Activated CD8-positive, alpha-beta memory T cell treated with anti-CD3 and anti-CD28 coated beads for 36 hours (primary cell): Measurements from ENCODE around the gene PPIL3. TPM values are rescaled to one million over a fixed set of nuclear protein-coding genes. Genes with fewer than 3 reads are reported as not detected.
"Not testable (repeated sequence)": the region's sequence is repeated elsewhere in the genome, so short reads cannot be mapped to it uniquely, and the experiment has no call there.

Experiments used
- CTCF ChIA-PET: fragments of 350-600 bp; sonication (Branson Sonifier 250); formaldehyde crosslinking; loops from one replicate; lab custom pipeline; 2021; ENCODE audit warnings: antibody characterized with exemption; lab: Charles Lee
- POLR2A ChIA-PET: fragments of 350-600 bp; sonication (Branson Sonifier 250); formaldehyde crosslinking; loops from one replicate; lab custom pipeline; 2021; ENCODE audit warnings: antibody characterized with exemption; lab: Charles Lee
- total RNA-seq, 2 experiments: library from RNA; stranded (reverse); gene quantifications; one replicate each; pipeline ENCODE4 v1.2.3, GENCODE V29; 2021

The PPIL3 gene
- total RNA-seq: 10 to 100 TPM; 38.3 to 41.7 TPM

DNA sequence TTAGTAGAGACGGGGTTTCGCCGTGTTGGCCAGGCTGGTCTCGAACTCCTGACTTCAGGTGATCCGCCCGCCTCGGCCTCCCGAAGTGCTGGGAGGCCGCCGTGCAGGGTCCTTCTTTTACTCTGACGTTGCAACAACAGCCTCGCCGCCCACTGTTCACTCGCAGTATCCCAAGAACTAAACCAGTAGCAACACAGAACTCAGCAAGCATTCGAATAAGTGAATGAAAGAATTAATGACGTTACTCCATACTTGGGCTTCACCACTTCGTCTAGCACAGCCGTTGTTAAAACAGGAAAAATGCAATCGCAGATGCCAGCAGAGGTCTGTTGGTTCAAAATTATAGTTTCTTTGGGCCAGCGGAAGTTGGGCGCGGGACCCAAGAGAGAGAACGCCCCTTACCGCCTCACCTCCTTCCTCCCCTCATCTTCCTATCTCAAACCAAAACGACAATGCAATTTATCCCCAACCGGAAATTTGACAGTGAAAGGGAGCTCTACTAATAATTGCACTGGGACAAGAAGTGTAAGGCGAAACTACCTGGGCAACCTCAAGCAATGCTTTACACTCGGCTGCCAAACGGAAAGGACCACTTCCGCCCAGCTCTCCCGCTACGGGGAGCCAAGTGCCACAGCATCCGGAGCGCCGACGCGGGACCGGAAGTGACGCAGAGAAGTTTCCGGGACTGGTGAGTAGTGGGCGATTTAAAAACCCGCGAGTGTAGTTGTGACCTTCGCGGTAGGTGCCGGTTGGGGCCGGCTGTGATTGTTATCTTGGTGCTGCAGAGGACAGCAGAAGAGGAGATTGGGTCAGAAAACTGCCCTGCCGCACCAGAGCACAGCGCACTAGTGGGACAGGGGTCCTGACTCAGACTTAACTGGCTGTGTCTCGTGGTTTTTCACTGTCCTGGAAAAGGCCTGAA lies at the start of gene PPIL3, which contains the start of gene NIF3L1:
Gene PPIL3 (minus strand): TSS at position 374 of the 922 bp plus-strand sequence. CDS start 1,462 bp downstream, outside the sequence.
Gene NIF3L1 (plus strand): TSS at position 668 of the 922 bp plus-strand sequence. CDS start 2,573 bp downstream, outside the sequence.
- CTCF ChIA-PET: interaction anchor here (0.6 to 1.8 kb wide), 4 partner anchors 25 to 185 kb away, joined by 3 to 10 read pairs (median 3); partner anchors contain the start of gene CLK1
- POLR2A ChIA-PET: interaction anchor here (0.6 to 2.0 kb wide), 9 partner anchors 11 to 344 kb away, joined by 3 to 36 read pairs (median 3); partner anchors contain the start of gene CLK1

DNA sequence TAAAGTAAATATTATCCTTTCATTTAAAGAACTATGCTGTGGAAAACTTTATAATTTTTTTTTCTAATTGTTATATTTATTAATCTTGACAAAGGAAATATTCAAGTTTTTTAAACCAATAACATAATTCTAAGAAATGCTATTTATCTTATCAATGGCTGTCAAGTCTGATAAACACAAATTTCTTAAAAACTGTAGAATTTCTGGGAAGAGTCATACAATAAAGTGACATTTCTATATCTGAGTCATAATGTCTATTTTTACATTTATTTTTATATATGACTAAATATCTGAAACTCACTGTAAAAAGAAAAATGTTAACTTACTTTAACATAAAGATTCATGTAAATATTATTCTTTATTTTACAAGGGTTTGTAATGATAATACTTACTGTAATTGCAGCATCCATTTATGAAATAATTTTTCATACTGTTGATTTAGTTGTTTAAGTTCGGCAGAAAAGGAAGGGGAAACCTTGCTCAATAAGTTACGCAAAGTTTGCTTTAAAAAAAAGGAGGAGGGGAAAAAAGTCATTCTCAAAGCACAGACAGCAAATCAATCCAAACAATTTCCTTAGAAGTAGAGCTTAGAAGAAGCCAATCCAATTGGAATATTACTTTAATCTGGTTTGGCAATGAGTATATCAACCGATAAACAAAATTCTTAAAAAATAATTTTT lies 42.2 kb upstream of the PPIL3 start:
- CTCF ChIA-PET: no interaction called here
- POLR2A ChIA-PET: no interaction called here

DNA sequence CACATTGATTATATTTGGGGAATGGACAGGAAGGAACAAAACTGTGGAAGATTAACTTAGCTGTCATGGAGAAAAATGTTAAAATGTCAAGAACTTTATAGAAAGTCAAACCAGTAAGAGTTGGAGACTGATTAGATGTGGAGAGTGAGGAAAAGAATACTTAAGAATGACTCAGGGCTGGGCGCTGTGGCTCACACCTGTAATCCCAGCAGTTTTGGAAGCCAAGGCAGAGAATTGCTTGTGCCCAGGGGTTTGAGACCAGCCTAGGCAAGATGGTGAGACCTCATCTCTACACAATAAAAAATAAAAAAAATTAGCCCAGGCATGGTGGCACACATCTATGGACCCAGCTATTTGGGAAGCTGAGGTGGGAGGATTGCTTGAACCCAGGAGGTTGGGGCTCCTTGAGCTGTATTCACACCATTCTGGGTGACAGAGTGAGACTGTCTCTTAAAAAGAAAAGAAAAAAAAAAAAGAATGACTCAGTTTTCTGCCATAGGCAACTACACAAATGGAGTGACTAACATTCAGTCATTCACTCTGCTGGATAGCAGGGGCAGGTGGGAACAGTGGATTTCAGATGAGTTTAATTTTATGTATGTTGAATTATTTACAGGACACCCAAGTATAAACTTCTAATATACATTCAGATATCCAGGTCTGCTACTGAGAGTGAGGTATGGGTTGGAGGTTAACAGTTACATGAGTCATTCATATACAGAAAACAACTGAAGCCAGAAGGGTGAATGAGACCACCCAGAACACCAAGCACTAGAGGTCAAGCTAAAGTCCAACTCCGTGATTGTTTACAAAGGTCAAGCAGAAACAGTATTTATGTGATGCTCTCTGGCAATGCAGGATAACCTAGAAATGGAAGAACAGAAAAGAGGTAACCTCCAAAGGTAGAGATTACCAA lies 40.7 kb upstream of the PPIL3 start:
- ChIA-PET CTCF (interaction anchor here (0.8 to 1.0 kb wide), 2 partner anchors 26 to 136 kb away, joined by 4 to 5 read pairs; no protein-coding TSS in a partner anchor), POLR2A (interaction anchor here (0.7 kb wide), 1 partner anchor 194 kb away, joined by 3 read pairs; no protein-coding TSS in a partner anchor)

DNA sequence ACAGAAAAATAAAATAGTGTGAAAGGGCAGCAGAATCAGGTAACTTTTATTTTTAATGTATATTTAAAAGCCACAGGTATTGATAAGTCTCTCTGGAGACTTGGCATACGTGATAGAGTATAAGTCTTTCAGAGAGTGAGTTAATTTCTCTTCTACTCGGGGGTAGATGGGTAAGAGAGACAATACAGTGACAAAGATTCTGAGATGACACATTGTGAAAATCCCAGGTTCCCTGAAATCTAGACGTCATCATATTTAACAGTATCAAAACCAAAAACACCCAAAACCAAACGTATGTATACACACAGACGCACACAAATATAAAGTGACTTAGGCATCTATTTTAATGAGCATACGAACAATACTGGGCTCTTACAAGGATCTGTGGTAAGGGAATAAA lies 33.6 kb upstream of the PPIL3 start:
- POLR2A ChIA-PET: no interaction called here
- CTCF ChIA-PET: no interaction called here

DNA sequence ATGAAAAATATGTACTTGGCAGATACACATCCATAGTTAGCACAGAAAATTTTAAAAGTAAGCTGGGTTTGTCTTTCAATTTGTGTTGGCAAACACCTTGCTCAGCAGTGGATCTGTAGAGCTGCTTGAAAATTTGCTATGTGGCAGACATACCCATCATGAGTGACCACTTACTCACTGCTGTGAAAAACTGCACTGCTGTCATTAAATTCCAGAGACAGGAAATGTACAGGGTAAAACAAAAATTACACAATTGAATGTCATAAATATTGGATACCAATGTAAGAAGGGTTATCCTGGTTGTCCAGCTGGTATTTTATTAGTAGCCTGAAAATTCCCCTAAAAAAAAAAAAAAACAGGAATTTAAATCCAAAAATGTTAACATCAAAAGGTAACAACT lies 24.8 kb upstream of the PPIL3 start:
- ChIA-PET CTCF (no interaction called here), POLR2A (no interaction called here)

DNA sequence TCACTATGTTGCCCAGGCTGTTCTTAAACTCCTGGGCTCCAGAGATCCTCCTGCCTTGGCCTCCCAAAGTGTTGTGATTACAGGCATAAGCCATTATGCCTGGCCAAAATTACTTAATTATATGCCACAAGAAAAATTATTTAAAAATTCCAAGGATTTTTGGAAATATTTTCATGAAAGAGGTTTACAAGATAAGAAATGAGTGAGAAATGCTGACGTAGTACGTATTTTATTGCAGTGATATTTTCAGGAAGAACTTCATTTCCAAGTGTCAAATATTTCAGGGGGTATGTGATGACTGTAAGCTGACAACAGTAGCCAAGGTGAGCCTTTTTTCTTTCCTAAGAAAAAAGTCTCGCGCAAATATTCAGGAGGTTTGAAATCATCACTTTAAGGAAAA lies 21.1 kb upstream of the PPIL3 start:
- CTCF ChIA-PET: interaction anchor here (0.6 to 0.7 kb wide), 2 partner anchors 44 to 283 kb away, joined by 4 to 7 read pairs; no protein-coding TSS in a partner anchor
- POLR2A ChIA-PET: no interaction called here

DNA sequence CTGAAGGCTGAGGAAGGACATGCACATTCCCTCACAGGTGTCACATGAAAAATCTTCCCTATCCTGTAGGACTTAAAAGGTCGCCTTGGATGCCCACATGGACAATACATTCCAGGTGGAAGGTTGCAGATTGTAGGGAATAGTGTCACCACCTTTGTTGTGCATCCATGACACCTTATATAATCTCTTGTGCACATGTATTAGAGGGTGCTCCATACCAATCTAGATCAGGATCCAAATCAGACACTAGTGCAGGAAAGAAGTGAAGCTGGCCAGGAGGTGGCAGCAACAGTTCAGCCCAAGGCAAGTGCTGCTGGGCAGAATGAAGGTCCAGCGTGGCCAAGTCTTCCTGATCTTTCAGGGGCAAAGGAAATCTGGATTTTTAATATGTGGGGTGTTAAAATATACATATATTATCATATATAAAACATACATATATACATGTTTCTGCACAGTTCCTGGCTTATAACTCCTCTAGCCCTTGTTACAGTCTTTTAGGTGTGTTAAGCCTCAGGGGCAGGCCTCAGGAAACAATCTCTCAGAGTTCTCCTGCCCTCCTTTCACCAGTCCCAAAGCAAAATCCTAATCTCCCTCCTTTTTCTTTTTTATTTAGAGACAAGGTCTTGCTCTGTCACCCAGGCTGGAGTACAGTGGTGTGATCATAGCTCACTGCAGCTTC lies 16.9 kb upstream of the PPIL3 start:
- POLR2A ChIA-PET: interaction anchor here (0.6 to 1.2 kb wide), 6 partner anchors 14 to 244 kb away, joined by 3 to 6 read pairs (median 4); no protein-coding TSS in a partner anchor
- CTCF ChIA-PET: interaction anchor here (0.6 to 1.7 kb wide), 9 partner anchors 14 to 327 kb away, joined by 3 to 7 read pairs (median 3); no protein-coding TSS in a partner anchor

DNA sequence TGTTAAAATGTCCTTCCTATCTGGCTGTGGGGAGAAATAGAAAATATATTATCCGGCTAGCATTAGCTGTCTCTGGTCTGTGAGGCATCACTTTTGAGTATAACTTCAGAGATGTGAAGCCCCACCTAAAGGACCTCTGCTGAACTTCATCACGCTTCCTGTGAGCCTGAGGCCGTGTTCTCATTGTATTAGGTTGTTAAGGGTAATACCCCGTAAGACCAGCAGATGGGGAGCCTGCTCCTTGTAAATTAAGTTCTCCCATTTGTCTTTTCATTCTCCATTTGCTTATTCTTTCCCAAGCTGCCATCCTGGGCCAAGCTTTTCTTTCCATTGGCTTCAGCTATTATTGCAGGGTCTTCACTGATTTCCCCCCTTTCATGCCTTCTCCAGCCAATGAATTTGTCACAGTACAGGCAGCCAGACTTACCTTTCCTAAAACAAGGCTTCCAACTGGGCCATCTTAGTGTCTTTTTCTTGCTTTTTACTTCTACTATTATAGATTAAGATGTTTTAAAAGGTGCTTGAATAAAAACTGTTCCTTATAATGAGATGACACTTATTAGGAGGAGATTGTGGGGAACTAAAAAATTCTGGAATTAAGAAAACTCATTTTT lies 12.7 kb upstream of the PPIL3 start:
- POLR2A ChIA-PET: interaction anchor here (0.5 to 1.1 kb wide), 2 partner anchors 12 to 53 kb away, joined by 3 read pairs; partner anchors contain the start of gene NIF3L1
- CTCF ChIA-PET: interaction anchor here (0.8 to 1.6 kb wide), 5 partner anchors 168 to 331 kb away, joined by 3 to 6 read pairs (median 4); no protein-coding TSS in a partner anchor

DNA sequence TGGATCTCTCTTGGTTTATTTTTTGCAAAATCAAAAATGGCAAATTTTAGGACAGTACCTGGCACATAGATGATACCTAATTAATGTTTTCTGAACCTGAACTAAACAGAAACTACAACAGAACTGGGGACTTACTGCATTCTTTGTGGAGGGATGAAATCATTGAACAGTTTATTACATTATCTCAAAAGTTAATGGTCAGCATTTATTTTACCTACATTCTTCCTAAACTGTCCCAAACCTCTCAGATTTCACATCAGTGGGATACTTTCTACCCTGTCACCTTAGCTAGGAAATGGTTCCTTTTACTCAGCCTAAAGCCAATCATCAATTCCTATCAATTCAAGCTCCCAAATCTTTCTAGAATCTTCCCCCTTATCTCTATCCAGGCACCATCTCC lies 10.6 kb upstream of the PPIL3 start:
- ChIA-PET CTCF (interaction anchor here (0.6 kb wide), 1 partner anchor 66 kb away, joined by 3 read pairs; no protein-coding TSS in a partner anchor), POLR2A (no interaction called here)

DNA sequence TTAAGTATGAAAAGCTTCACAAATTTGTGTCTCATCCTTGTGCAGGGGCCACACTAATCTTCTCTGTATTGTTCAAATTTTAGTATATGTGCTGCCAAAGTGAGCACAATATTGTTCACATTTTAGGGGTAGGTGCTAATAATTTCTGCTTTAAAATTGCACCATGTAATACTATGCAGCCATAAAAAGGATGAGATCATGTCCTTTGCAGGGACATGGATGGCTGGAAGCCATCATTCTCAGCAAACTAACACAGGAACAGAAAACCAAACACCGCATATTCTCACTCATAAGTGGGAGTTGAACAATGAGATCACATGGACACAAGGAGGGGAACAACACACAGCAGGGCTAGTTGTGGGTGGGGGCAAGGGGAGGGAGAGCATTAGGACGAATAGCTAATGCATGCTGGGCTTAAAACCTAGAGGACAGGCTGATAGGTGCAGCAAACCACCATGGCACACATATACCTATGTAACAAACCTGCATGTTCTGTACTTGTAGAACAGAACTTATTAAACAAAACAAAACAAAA lies 7.1 kb downstream of the PPIL3 start:
- POLR2A ChIA-PET: not testable (repeated sequence)

DNA sequence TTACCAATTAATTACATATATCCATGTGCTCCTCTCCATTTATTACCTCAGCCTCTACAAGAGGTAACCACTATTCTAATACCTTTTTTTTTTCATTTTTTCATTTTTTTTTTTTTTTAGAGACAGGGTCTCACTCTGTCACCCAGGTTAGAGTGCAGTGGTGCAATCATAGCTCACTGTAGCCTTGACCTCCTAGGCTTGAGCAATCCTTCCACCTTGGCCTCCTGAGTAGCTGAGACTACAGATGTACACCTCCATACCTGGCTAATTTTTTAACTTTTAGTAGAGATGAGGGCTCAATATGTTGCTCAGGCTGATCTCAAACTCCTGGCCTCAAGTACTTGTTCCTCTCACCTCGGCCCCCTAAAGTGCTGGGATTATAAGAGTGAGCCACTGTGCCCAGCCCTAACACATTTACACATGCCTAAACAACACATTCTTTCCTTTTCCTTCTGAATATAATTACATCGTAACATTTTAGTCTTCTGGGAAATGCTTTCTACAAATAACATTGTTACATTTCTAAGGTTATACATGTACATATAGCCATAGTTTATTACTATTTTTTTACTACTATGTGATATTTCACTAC lies 10.5 kb downstream of the PPIL3 start:
- CTCF ChIA-PET: no interaction called here
- POLR2A ChIA-PET: interaction anchor here (0.6 kb wide), 1 partner anchor 11 kb away, joined by 8 read pairs; the partner anchor contains the start of gene NIF3L1

More for the DNA sequence above, 7.1 kb downstream of the PPIL3 start:
- CTCF ChIA-PET: not testable (repeated sequence)

DNA sequence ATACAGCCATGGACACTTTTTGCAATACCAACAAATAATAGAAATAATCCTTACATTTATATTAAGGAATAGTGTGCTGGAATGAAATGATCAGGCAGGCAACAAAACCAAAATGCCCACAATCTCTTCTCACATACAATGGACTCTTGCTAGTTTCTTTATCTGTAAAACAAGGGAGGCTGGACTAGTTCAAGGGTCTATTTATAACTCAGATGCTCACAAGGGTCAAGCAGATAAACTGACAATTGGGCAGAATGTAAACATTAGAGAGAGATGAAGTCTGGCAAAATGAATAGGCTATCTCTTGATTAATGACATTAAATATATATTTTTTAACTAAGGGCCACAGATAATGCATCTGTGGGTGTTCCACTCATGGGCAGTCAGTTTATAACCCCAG lies 11.4 kb downstream of the PPIL3 start:
- ChIA-PET POLR2A (interaction anchor here (0.5 kb wide), 1 partner anchor 562 kb away, joined by 5 read pairs; no protein-coding TSS in a partner anchor), CTCF (no interaction called here)

DNA sequence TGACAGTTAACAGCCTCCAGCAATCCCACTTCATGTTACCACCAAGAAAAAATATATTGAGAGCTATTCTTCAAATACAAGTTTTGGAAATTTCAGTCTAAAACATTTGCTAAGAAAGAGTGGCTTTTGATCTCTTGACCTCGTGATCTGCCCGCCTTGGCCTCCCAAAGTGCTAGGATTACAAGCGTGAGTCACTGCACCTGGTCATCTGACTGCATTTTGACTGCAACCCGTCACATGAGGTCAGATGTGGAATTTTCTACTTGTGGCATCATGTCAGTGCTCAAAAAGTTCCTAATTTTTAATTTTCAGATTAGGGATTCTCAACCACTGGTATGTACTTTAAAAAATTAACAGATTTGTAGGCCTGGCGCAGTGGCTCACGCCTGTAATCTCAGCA lies 15.3 kb downstream of the PPIL3 start:
- ChIA-PET CTCF (no interaction called here), POLR2A (no interaction called here)

DNA sequence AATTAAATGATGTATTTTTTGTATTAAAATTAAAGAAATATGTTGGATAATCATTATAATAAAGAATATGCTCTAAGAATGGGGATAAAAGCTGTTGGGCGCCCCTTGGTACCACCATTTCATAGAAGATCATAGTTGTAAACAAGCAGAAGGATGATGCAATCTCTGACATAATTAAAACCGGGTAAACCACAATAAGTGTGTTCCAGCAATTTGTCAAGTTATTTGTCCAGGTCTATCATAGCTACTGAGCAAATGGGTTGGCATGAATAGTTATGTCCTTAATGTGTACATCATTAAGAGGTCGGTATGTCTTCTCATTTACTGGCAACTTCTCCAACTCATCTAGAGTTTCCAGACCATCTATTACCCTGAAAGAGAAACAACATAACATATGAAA lies 17.7 kb downstream of the PPIL3 start:
- POLR2A ChIA-PET: no interaction called here
- CTCF ChIA-PET: no interaction called here

DNA sequence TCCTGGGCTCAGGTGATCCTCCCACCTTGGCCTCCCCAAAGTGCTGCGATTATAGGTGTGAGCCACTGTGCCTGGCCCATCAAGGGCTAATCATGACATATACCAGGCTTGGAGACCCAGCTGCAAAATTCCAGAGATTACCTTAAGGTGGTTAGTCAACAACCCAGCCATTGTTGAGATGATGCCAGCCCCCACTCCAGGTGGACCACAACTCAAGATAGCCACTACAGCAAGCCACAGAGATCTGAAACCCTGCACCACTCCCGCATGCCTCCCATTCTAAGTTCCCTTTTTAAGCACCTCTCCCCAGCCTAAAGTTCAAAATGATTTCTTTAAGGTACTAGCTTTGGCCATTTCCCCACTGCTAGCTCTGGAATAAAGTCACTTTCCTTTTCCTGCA lies 19.9 kb downstream of the PPIL3 start:
- POLR2A ChIA-PET: interaction anchor here (1.0 kb wide), 1 partner anchor 11 kb away, joined by 5 read pairs; no protein-coding TSS in a partner anchor
- CTCF ChIA-PET: interaction anchor here (0.7 to 1.6 kb wide), 2 partner anchors 11 to 163 kb away, joined by 4 read pairs; no protein-coding TSS in a partner anchor
